Breast epithelium (tissue), 3 donors: ENCODE results near the gene ADAMTS19.

Experiments used
- CTCF ChIP-seq, 3 donors: fragments of 450-650 bp; IDR thresholded peaks; one replicate each; pipeline ENCODE4 v1.5.1; 2016 to 2017; ENCODE audit warnings: antibody characterized with exemption in 3 of 3, mild to moderate bottlenecking in 3 of 3, moderate library complexity in 3 of 3
- POLR2A ChIP-seq: fragments of 450-650 bp; IDR thresholded peaks from one replicate; pipeline ENCODE4 v1.6.1; 2016; ENCODE audit warnings: antibody characterized with exemption, mild to moderate bottlenecking, moderate library complexity
- POLR2AphosphoS5 ChIP-seq, 3 donors: sonication (generic); formaldehyde crosslinking; IDR thresholded peaks; one replicate each; pipeline ENCODE4 v1.6.1; 2017; ENCODE audit warnings: antibody characterized with exemption in 3 of 3

- TF ChIP-seq CTCF (IDR thresholded peaks at IDR 0.05) (no peak), POLR2A (no peak), POLR2AphosphoS5 (IDR thresholded peaks at IDR 0.05) (no peak)
Observed at GRCh38 chr5:129601576-129601975, 141.5 kb downstream of the ADAMTS19 start.
